OCI-LY7 (cell line): ENCODE measurements around the gene NPR1.

Experiments
- EZH2phosphoT487 ChIP-seq: fragments of 200-600 bp; sonication (generic); IDR thresholded peaks from 2 replicates; pipeline ENCODE4 v1.6.1; 2018; ENCODE audit warnings: low read depth, borderline replicate concordance, mild to moderate bottlenecking, mixed run types, antibody characterized with exemption, low read length, moderate library complexity, mixed read lengths
- TF ChIP-seq, protein P1 (sequence below): fragments of 200-600 bp; sonication (generic); conservative IDR thresholded peaks from 2 replicates; pipeline ENCODE4 v1.5.1; 2014; ENCODE audit warnings: mild to moderate bottlenecking, antibody characterized with exemption, low read length, moderate library complexity, mixed read lengths

DNA sequence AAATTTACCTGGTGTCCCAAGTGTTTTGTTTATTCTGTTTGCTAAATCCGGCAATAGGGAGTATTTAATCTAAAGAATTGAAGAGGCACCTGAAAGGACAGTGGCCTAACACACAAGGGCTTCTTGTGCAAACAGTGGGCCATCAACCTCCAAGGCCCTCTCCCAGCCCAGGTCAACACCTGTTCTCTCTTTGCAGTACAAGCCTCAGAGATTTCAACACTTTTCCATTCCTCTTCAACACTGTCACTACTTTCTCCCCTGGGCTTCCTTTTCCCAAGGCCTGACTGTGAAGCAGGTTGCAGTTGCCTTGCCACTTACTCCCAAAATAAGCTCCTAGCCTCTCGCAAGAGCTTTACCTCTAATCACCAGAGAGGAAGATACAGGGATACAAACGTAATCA is 23.2 kb upstream of the NPR1 start:
- TF ChIP-seq, protein P1, sequence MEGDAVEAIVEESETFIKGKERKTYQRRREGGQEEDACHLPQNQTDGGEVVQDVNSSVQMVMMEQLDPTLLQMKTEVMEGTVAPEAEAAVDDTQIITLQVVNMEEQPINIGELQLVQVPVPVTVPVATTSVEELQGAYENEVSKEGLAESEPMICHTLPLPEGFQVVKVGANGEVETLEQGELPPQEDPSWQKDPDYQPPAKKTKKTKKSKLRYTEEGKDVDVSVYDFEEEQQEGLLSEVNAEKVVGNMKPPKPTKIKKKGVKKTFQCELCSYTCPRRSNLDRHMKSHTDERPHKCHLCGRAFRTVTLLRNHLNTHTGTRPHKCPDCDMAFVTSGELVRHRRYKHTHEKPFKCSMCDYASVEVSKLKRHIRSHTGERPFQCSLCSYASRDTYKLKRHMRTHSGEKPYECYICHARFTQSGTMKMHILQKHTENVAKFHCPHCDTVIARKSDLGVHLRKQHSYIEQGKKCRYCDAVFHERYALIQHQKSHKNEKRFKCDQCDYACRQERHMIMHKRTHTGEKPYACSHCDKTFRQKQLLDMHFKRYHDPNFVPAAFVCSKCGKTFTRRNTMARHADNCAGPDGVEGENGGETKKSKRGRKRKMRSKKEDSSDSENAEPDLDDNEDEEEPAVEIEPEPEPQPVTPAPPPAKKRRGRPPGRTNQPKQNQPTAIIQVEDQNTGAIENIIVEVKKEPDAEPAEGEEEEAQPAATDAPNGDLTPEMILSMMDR: no peak
- no peak for TF ChIP-seq EZH2phosphoT487
